Neural cell (in vitro differentiated cells): ENCODE results near the gene SMIM21. TPM values are rescaled to one million over a fixed set of nuclear protein-coding genes. Genes with fewer than 3 reads are reported as not detected.

Source experiments
- H2AFZ ChIP-seq: fragments of 200-600, 300-800 bp; sonication (generic), shearing (Covaris generic); 2 replicates; pipeline ENCODE4 v1.6.0; 2014; ENCODE audit warnings: low read depth, mild to moderate bottlenecking, antibody characterized with exemption, low read length, moderate library complexity
- H3F3A ChIP-seq: fragments of 200-600 bp; shearing (Covaris generic); 2 replicates; pipeline ENCODE4 v1.6.1; 2016; ENCODE audit warnings: mild to moderate bottlenecking, moderate library complexity, mixed read lengths, antibody characterized with exemption, low read length; ENCODE audit not compliant: insufficient read depth, poor library complexity, severe bottlenecking
- H3K27ac ChIP-seq: fragments of 200-600, 300-800 bp; sonication (generic), shearing (Covaris generic); 2 replicates; pipeline ENCODE4 v1.5.1; 2014; ENCODE audit warnings: mild to moderate bottlenecking, low read length, moderate library complexity
- H3K27me3 ChIP-seq: fragments of 300-800, 200-600 bp; sonication (generic), shearing (Covaris generic); 2 replicates; pipeline ENCODE4 v1.6.0; 2014; ENCODE audit warnings: mild to moderate bottlenecking, low read depth, low read length, moderate library complexity; ENCODE audit not compliant: insufficient read depth
- H3K36me3 ChIP-seq: fragments of 300-800, 200-600 bp; sonication (generic), shearing (Covaris generic); 2 replicates; pipeline ENCODE4 v1.5.1; 2014; ENCODE audit warnings: mild to moderate bottlenecking, antibody characterized with exemption, low read length, moderate library complexity; ENCODE audit not compliant: insufficient read depth
- H3K4me2 ChIP-seq: fragments of 300-800, 200-600 bp; sonication (generic), shearing (Covaris generic); 2 replicates; pipeline ENCODE4 v1.6.0; 2014; ENCODE audit warnings: mild to moderate bottlenecking, low read length
- H3K4me3 ChIP-seq: fragments of 300-800, 200-600 bp; sonication (generic), shearing (Covaris generic); 2 replicates; pipeline ENCODE4 v1.5.1; 2014; ENCODE audit warnings: mild to moderate bottlenecking, low read length, moderate library complexity
- H3K79me2 ChIP-seq: fragments of 200-600 bp; shearing (Covaris generic); replicated peaks from 2 replicates; pipeline ENCODE4 v1.6.0; 2014; ENCODE audit warnings: mild to moderate bottlenecking, low read length, moderate library complexity; ENCODE audit not compliant: insufficient read depth
- H3K9ac ChIP-seq: fragments of 300-800, 200-600 bp; sonication (generic), shearing (Covaris generic); 2 replicates; pipeline ENCODE4 v1.6.1; 2016; ENCODE audit warnings: mild to moderate bottlenecking, low read length, mixed read lengths
- H3K9me2 ChIP-seq: fragments of 200-600 bp; shearing (Covaris generic); 2 replicates; pipeline ENCODE4 v1.6.1; 2016; ENCODE audit warnings: mild to moderate bottlenecking, low read length, mixed read lengths; ENCODE audit not compliant: insufficient read depth
- H3K9me3 ChIP-seq: fragments of 200-600, 300-800 bp; sonication (generic), shearing (Covaris generic); 2 replicates; pipeline ENCODE4 v1.6.1; 2016; ENCODE audit warnings: mild to moderate bottlenecking, mixed run types, low read length, moderate library complexity, mixed read lengths
- H4K20me1 ChIP-seq: fragments of 200-600 bp; shearing (Covaris generic); 2 replicates; pipeline ENCODE4 v1.6.1; 2016; ENCODE audit warnings: mild to moderate bottlenecking, mixed run types; ENCODE audit not compliant: insufficient read depth
- CTCF ChIP-seq: fragments of 450-650 bp; IDR thresholded peaks from 2 replicates; pipeline ENCODE4 v1.5.1; 2014; ENCODE audit warnings: antibody characterized with exemption, mild to moderate bottlenecking, moderate library complexity; ENCODE audit not compliant: poor library complexity, severe bottlenecking
- EP300 ChIP-seq: fragments of 450-650 bp; conservative IDR thresholded peaks from 2 replicates; pipeline ENCODE4 v1.6.1; 2014; ENCODE audit warnings: antibody characterized with exemption, mild to moderate bottlenecking, moderate library complexity; ENCODE audit not compliant: poor library complexity, severe bottlenecking
- EZH2 ChIP-seq: fragments of 200-600, 300-800 bp; shearing (Covaris generic), sonication (generic); IDR thresholded peaks from 2 replicates; pipeline ENCODE4 v1.6.1; 2014; ENCODE audit warnings: antibody characterized with exemption, low read length, borderline replicate concordance, mild to moderate bottlenecking; ENCODE audit not compliant: insufficient read depth, poor library complexity, severe bottlenecking
- MXI1 ChIP-seq: fragments of 450-650 bp; conservative IDR thresholded peaks from 2 replicates; pipeline ENCODE4 v1.6.1; 2014; ENCODE audit warnings: antibody characterized with exemption, mild to moderate bottlenecking; ENCODE audit not compliant: poor library complexity, severe bottlenecking
- POLR2AphosphoS5 ChIP-seq: IDR thresholded peaks from 2 replicates; pipeline ENCODE4 v1.6.1; 2012
- RAD21 ChIP-seq: fragments of 450-650 bp; conservative IDR thresholded peaks from 2 replicates; pipeline ENCODE4 v1.6.1; 2014; ENCODE audit warnings: antibody characterized with exemption, mild to moderate bottlenecking, moderate library complexity
- SMC3 ChIP-seq: fragments of 450-650 bp; conservative IDR thresholded peaks from 2 replicates; pipeline ENCODE4 v1.6.1; 2014; ENCODE audit warnings: antibody characterized with exemption, mild to moderate bottlenecking, moderate library complexity; ENCODE audit not compliant: poor library complexity
- TAF1 ChIP-seq: IDR thresholded peaks from 2 replicates; pipeline ENCODE4 v1.6.1; 2012; ENCODE audit warnings: low read depth
- polyA plus RNA-seq: library from polyadenylated mRNA; depleted of rRNA; stranded (reverse); fragments of >200 nt; gene quantifications from 2 replicates; pipeline ENCODE4 v1.2.3, GENCODE V29; 2014
- TF ChIP-seq, protein P1 (sequence below): IDR thresholded peaks from 2 replicates; pipeline ENCODE4 v1.6.1; 2012; ENCODE audit warnings: borderline replicate concordance

SMIM21 gene
- polyA plus RNA-seq, 1 donor from 2014 or later: not detected

- no peak for TF ChIP-seq POLR2AphosphoS5
- no peak for TF ChIP-seq CTCF
- TF ChIP-seq EP300: no peak
- TF ChIP-seq, protein P1, sequence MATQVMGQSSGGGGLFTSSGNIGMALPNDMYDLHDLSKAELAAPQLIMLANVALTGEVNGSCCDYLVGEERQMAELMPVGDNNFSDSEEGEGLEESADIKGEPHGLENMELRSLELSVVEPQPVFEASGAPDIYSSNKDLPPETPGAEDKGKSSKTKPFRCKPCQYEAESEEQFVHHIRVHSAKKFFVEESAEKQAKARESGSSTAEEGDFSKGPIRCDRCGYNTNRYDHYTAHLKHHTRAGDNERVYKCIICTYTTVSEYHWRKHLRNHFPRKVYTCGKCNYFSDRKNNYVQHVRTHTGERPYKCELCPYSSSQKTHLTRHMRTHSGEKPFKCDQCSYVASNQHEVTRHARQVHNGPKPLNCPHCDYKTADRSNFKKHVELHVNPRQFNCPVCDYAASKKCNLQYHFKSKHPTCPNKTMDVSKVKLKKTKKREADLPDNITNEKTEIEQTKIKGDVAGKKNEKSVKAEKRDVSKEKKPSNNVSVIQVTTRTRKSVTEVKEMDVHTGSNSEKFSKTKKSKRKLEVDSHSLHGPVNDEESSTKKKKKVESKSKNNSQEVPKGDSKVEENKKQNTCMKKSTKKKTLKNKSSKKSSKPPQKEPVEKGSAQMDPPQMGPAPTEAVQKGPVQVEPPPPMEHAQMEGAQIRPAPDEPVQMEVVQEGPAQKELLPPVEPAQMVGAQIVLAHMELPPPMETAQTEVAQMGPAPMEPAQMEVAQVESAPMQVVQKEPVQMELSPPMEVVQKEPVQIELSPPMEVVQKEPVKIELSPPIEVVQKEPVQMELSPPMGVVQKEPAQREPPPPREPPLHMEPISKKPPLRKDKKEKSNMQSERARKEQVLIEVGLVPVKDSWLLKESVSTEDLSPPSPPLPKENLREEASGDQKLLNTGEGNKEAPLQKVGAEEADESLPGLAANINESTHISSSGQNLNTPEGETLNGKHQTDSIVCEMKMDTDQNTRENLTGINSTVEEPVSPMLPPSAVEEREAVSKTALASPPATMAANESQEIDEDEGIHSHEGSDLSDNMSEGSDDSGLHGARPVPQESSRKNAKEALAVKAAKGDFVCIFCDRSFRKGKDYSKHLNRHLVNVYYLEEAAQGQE: no peak
- TF ChIP-seq EZH2: no peak
- TF ChIP-seq MXI1: no peak
- TF ChIP-seq TAF1: no peak
- H3K9me2 ChIP-seq: no peaks in the 10 kb centered on the region
- H3F3A ChIP-seq: no peaks in the 10 kb centered on the region
- H3K27ac ChIP-seq: no peak overlapping the region
- H3K9me3 ChIP-seq: no peaks in the 10 kb centered on the region
- H3K36me3 ChIP-seq: no peaks in the 10 kb centered on the region
- no peak overlapping the region for H3K4me3 ChIP-seq
- H3K9ac ChIP-seq: no peak overlapping the region
- H3K79me2 ChIP-seq: no peaks in the 10 kb centered on the region
- H3K4me2 ChIP-seq: no peak overlapping the region
- H3K27me3 ChIP-seq: no peaks in the 10 kb centered on the region
- H2AFZ ChIP-seq: no peak overlapping the region
- H4K20me1 ChIP-seq: no peaks in the 10 kb centered on the region
These were observed 62.8 kb downstream of the SMIM21 start for GRCh38 chr18:75364512-75365253.

DNA sequence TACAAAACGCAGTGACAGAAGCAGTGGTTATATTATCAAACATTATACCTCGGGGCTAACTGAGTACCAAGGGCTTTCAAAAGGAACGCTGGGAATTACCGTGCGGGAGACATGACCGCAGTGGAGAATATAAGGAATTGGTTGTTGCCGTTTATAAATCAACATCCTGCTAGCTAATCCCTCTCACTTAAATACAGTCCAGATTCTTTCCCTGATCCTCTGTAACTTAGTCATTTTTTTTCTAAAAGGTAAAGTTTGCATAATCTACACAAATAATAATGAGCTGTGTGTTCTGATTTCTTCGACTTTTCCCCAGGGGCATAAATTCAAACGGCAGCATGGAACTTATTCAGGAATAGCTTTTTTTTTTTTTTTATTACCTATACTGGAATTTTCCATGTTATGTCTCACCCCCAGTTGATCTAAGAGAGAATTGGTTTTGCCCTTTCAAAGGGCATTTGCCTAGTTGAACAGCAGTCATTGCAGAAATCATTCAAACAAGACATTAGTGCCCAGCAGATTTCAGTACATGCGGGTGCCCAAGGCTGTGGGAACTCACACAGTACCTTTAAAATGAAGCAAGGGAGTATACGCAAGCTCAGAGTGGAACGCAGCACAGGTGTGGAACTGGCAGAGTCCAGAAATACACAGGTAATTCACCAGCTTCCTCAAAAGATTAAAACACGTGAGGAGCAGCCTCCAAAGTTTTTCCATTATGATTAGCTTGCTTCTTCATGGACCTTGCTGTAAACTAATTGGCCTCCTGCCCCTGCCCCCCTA lies 63.9 kb downstream of the SMIM21 start:
- Histone ChIP-seq H3K4me3 (no peak overlapping the region), H3K27me3 (no peaks in the 10 kb centered on the region), H3K9me3 (no peaks in the 10 kb centered on the region), H4K20me1 (no peaks in the 10 kb centered on the region), H3F3A (no peaks in the 10 kb centered on the region), H3K9me2 (no peaks in the 10 kb centered on the region), H3K36me3 (no peaks in the 10 kb centered on the region), H3K9ac (no peak overlapping the region), H3K27ac (no peak overlapping the region), H3K79me2 (no peaks in the 10 kb centered on the region), H3K4me2 (no peak overlapping the region), H2AFZ (no peak overlapping the region)
- TF ChIP-seq POLR2AphosphoS5 (no peak), MXI1 (no peak), EZH2 (no peak), SMC3 (no peak), EP300 (no peak), CTCF (no peak), TAF1 (no peak), RAD21 (no peak)
- TF ChIP-seq, protein P1: no peak
